Osteocyte (in vitro differentiated cells): ENCODE measurements around the gene PCP4L1. TPM values are rescaled to one million over a fixed set of nuclear protein-coding genes. Genes with fewer than 3 reads are reported as not detected.

Experiments
- DNase-seq: peaks from one replicate; pipeline ENCODE4 v3.0.0; 2021; ENCODE audit warnings: mixed read lengths; ENCODE audit not compliant: unreplicated experiment; ENCODE audit errors: extremely low spot score
- H3K27ac Mint-ChIP-seq: one replicate; pipeline ENCODE4 v1.8.0; 2021; ENCODE audit warnings: mild to moderate bottlenecking, mixed read lengths; ENCODE audit not compliant: unreplicated experiment
- H3K27me3 Mint-ChIP-seq: one replicate; pipeline ENCODE4 v1.8.0; 2021; ENCODE audit warnings: mixed read lengths; ENCODE audit not compliant: unreplicated experiment
- H3K36me3 Mint-ChIP-seq: one replicate; pipeline ENCODE4 v1.8.0; 2021; ENCODE audit warnings: mixed read lengths; ENCODE audit not compliant: unreplicated experiment
- H3K4me1 Mint-ChIP-seq: one replicate; pipeline ENCODE4 v1.8.0; 2021; ENCODE audit warnings: mixed read lengths; ENCODE audit not compliant: unreplicated experiment
- H3K4me3 Mint-ChIP-seq: one replicate; pipeline ENCODE4 v1.8.0; 2021; ENCODE audit warnings: mild to moderate bottlenecking, moderate library complexity, mixed read lengths; ENCODE audit not compliant: unreplicated experiment
- H3K9me3 Mint-ChIP-seq: one replicate; pipeline ENCODE4 v1.8.0; 2021; ENCODE audit warnings: mixed read lengths; ENCODE audit not compliant: unreplicated experiment
- total RNA-seq: library from RNA; stranded (reverse); gene quantifications from 2 replicates; pipeline ENCODE4 v1.2.1, GENCODE V29; 2021
- TF ChIP-seq, protein P1 (sequence below): fragments of 200-600 bp; sonication (generic); IDR thresholded peaks from 2 replicates; pipeline ENCODE4 v1.5.0; 2021; ENCODE audit warnings: antibody characterized with exemption, mild to moderate bottlenecking, moderate library complexity

PCP4L1 gene
- total RNA-seq, 1 donor from 2014 or later, result not detected

- no peak for DNase-seq
- no peaks in the 10 kb centered on the region for H3K4me1 Mint-ChIP-seq
- H3K27ac Mint-ChIP-seq, result peak overlapping the region; percentile 13
- no peak overlapping the region for H3K4me3 Mint-ChIP-seq
- peaks cover 26% of the 10 kb centered on the region for H3K36me3 Mint-ChIP-seq
- H3K9me3 Mint-ChIP-seq, result no peaks in the 10 kb centered on the region
- H3K27me3 Mint-ChIP-seq, result peaks cover 3% of the 10 kb centered on the region
- TF ChIP-seq, protein P1, sequence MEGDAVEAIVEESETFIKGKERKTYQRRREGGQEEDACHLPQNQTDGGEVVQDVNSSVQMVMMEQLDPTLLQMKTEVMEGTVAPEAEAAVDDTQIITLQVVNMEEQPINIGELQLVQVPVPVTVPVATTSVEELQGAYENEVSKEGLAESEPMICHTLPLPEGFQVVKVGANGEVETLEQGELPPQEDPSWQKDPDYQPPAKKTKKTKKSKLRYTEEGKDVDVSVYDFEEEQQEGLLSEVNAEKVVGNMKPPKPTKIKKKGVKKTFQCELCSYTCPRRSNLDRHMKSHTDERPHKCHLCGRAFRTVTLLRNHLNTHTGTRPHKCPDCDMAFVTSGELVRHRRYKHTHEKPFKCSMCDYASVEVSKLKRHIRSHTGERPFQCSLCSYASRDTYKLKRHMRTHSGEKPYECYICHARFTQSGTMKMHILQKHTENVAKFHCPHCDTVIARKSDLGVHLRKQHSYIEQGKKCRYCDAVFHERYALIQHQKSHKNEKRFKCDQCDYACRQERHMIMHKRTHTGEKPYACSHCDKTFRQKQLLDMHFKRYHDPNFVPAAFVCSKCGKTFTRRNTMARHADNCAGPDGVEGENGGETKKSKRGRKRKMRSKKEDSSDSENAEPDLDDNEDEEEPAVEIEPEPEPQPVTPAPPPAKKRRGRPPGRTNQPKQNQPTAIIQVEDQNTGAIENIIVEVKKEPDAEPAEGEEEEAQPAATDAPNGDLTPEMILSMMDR, result no peak
These were observed 41.4 kb upstream of the PCP4L1 start for GRCh38 chr1:161216945-161217712.

GRCh38 chr1:161217831-161218230, 40.7 kb upstream of the PCP4L1 start:
- no peaks in the 10 kb centered on the region for H3K4me1 Mint-ChIP-seq
- H3K27ac Mint-ChIP-seq, result no peak overlapping the region
- H3K9me3 Mint-ChIP-seq, result no peaks in the 10 kb centered on the region
- peaks cover 20% of the 10 kb centered on the region for H3K36me3 Mint-ChIP-seq
- H3K27me3 Mint-ChIP-seq, result peaks cover 5% of the 10 kb centered on the region
- no peak for DNase-seq
- no peak overlapping the region for H3K4me3 Mint-ChIP-seq
- TF ChIP-seq, protein P1, result no peak

- no peak overlapping the region for H3K27ac Mint-ChIP-seq
These were observed 40.1 kb upstream of the PCP4L1 start for GRCh38 chr1:161218301-161219077.

DNA sequence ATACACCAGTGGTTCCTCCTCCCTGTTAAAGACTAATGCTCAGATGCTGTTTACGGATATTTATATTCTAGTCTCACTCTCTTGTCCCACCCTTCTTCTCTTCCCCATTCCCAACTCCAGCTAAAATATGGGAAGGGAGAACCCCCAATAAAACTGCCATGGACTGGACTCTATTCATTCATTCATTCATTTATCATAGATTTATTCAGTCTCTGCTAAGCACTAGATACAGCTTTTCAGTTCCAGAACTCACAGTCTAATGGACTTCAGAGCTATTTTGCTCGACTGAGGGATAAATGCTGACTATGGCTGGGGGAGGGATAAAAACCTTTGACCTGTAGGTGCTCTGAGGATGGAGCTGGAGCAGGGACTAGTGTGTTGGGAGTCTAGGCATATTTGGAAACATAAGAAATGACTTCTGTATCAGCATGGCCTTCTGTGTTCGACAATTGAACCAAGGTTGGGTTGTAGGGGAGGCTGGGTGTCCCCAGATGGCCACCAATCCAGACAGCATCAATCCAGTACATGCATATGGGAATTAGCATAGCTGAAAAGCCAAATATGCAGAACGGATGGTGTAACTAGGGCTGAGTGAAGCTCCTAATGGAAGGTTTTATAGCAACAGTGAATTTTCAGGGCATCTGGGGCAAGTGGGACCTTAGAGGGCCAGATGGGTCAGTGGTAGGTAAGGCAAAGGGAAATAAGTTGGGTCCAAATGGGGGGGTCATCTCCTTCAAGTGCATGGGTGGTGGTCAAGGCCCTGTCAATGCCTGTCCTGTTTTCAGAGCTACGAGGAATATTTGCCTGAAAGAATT, 39.3 kb upstream of the PCP4L1 start:
- H3K4me3 Mint-ChIP-seq, result no peak overlapping the region
- H3K27me3 Mint-ChIP-seq, result peaks cover 5% of the 10 kb centered on the region
- H3K27ac Mint-ChIP-seq, result no peak overlapping the region
- H3K4me1 Mint-ChIP-seq, result no peaks in the 10 kb centered on the region
- H3K9me3 Mint-ChIP-seq, result no peaks in the 10 kb centered on the region
- DNase-seq, result no peak
- TF ChIP-seq, protein P1, result no peak
- H3K36me3 Mint-ChIP-seq, result peaks cover 8% of the 10 kb centered on the region

More at GRCh38 chr1:161218301-161219077, 40.1 kb upstream of the PCP4L1 start:
- Mint-ChIP-seq H3K4me3 (no peak overlapping the region), H3K27me3 (peaks cover 5% of the 10 kb centered on the region), H3K9me3 (no peaks in the 10 kb centered on the region), H3K4me1 (no peaks in the 10 kb centered on the region), H3K36me3 (peaks cover 14% of the 10 kb centered on the region)
- TF ChIP-seq, protein P1, result no peak
- no peak for DNase-seq
